Stomach (tissue), 4 donors: ENCODE results near the gene ADAMTSL3.
A peak's percentile ranks its signal among the peaks of the same experiment; 100 is the strongest.

ENCODE experiments used
- POLR2AphosphoS5 ChIP-seq, 3 donors: sonication (generic); formaldehyde crosslinking; IDR thresholded peaks; one replicate each; pipeline ENCODE4 v1.6.1; 2016; ENCODE audit warnings: antibody characterized with exemption in 3 of 3
- TF ChIP-seq, protein P1 (sequence below), 7 experiments: fragments of 450-650 bp in 4 of 7; fragments of 200-600 bp in 3 of 7; sonication (generic) in 3 of 7; IDR thresholded peaks; one replicate each; pipeline ENCODE4 v1.5.1; 2016 to 2019; ENCODE audit warnings: antibody characterized with exemption in 7 of 7, control low read depth in 2 of 7, mild to moderate bottlenecking in 1 of 7

DNA sequence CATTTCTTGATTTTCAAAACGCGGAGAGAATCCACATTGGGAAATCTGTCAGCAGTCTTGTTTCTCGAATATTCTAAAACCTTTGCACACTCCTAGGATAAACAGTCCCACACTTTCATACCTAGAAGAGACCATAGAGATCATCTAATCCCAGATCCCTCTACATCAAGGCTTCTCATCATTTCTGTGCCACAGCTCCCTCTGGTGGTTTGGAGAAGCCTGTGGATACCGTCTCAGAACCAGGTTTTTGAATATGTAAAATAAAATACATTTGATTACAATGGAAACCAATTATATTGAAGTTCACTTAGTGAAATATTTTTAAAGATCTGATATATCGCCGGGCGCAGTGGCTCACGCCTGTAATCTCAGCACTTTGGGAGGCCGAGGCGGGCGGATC lies 369.7 kb downstream of the ADAMTSL3 start:
- TF ChIP-seq, protein P1, sequence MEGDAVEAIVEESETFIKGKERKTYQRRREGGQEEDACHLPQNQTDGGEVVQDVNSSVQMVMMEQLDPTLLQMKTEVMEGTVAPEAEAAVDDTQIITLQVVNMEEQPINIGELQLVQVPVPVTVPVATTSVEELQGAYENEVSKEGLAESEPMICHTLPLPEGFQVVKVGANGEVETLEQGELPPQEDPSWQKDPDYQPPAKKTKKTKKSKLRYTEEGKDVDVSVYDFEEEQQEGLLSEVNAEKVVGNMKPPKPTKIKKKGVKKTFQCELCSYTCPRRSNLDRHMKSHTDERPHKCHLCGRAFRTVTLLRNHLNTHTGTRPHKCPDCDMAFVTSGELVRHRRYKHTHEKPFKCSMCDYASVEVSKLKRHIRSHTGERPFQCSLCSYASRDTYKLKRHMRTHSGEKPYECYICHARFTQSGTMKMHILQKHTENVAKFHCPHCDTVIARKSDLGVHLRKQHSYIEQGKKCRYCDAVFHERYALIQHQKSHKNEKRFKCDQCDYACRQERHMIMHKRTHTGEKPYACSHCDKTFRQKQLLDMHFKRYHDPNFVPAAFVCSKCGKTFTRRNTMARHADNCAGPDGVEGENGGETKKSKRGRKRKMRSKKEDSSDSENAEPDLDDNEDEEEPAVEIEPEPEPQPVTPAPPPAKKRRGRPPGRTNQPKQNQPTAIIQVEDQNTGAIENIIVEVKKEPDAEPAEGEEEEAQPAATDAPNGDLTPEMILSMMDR (IDR thresholded peaks at IDR 0.05), result peak in 3 of 7 experiments; percentile 25 to 43 (median 29)
- no peak for TF ChIP-seq POLR2AphosphoS5 (IDR thresholded peaks at IDR 0.05)
